ENCODE data around the gene AGTRAP. TPM values are rescaled to one million over a fixed set of nuclear protein-coding genes. Genes with fewer than 3 reads are reported as not detected.

AGTRAP gene
- total and polyA plus RNA-seq, 2 of the 8 experiments (the other 6 are each of a cell fraction or from before 2014, with no cell fraction given), result 69.7 to 192 TPM

- H4K5ac ChIP-seq (ENCODE audit: insufficient read length, low read depth, low read length), result no peak overlapping the region
- no peaks in the 10 kb centered on the region for H3K9me3 ChIP-seq (ENCODE audit: insufficient read depth in 2 of 2, low read depth in 1 of 2, low read length in 1 of 2)
- WGBS, 2 experiments (ENCODE audit: extremely low coverage in 1 of 2, insufficient coverage in 1 of 2, insufficient read length in 1 of 2, insufficient replicate concordance in 2 of 2, low coverage in 1 of 2, low lambda C conversion rate in 2 of 2, missing lambda C conversion rate in 1 of 2), result 93% methylated on average over 5 of the region's 5 CpGs; no CpG with 5 or more reads in 1 of the 2 experiments
- peaks cover 0 to 11% of the 10 kb centered on the region in 2 experiments for H4K20me1 ChIP-seq (replicated peaks in 1 of 2; ENCODE audit: control insufficient read depth in 1 of 2, insufficient read depth in 2 of 2, low read length in 2 of 2)
- H2BK120ac ChIP-seq (replicated peaks; ENCODE audit: low read depth, low read length), result no peak overlapping the region
- H3K79me1 ChIP-seq (ENCODE audit: low read depth, low read length), result peaks cover 19% of the 10 kb centered on the region
- H3K4ac ChIP-seq (replicated peaks; ENCODE audit: insufficient read length, low read depth, low read length), result no peak overlapping the region
- no peak overlapping the region for H3K14ac ChIP-seq (ENCODE audit: insufficient read length)
- no peak overlapping the region for H4K8ac ChIP-seq (ENCODE audit: extremely low read depth, insufficient read depth, low read length)
- no peak overlapping the region for H3K4me3 ChIP-seq (ENCODE audit: extremely low read depth in 1 of 4, insufficient read depth in 2 of 4, low read depth in 3 of 4, low read length in 4 of 4)
- peaks cover 2 to 34% (median 27%) of the 10 kb centered on the region in 4 experiments for H3K4me1 ChIP-seq (replicated peaks in 1 of 4; ENCODE audit: control insufficient read depth in 3 of 4, insufficient read depth in 4 of 4, low read length in 3 of 4)
- H2BK5ac ChIP-seq (ENCODE audit: low read depth, low read length), result no peak overlapping the region
- no peak overlapping the region for H2BK12ac ChIP-seq (ENCODE audit: low read depth, low read length)
- H3K27ac ChIP-seq (ENCODE audit: low read depth, low read length), result no peak overlapping the region
- no peak overlapping the region for H3K4me2 ChIP-seq (ENCODE audit: insufficient read depth in 1 of 2, low read depth in 2 of 2, low read length in 2 of 2)
- peaks cover 0 to 6% (median 0%) of the 10 kb centered on the region in 4 experiments; a peak in 1 of 8 replicates for H3K36me3 ChIP-seq (ENCODE audit: control insufficient read depth in 2 of 4, insufficient read depth in 4 of 4, low read length in 3 of 4)
- no peak for TF ChIP-seq SIRT6 (IDR thresholded peaks at IDR 0.05; ENCODE audit: low read length)
- TF ChIP-seq TAF1 (IDR thresholded peaks at IDR 0.05; ENCODE audit: low read depth, low read length), result no peak
- no peak for TF ChIP-seq MAX (IDR thresholded peaks at IDR 0.05)
- no peak for TF ChIP-seq RBBP5 (IDR thresholded peaks at IDR 0.05; ENCODE audit: borderline replicate concordance, low read depth, low read length)
- no peak for TF ChIP-seq USF2 (IDR thresholded peaks at IDR 0.05; ENCODE audit: low read length)
- no peak overlapping the region for H2BK15ac ChIP-seq (ENCODE audit: low read length)
- no peak overlapping the region for H3K18ac ChIP-seq (ENCODE audit: extremely low read depth, low read length)
- H3K27me3 ChIP-seq (replicated peaks in 1 of 4; ENCODE audit: control insufficient read depth in 3 of 4, extremely low read depth in 1 of 4, insufficient read depth in 3 of 4, low read length in 3 of 4), result no peaks in the 10 kb centered on the region; a peak in 3 of 7 replicates
- H3K56ac ChIP-seq (replicated peaks; ENCODE audit: insufficient read length, low read depth, low read length), result no peak overlapping the region
- H2AFZ ChIP-seq (ENCODE audit: low read length), result no peak overlapping the region
- peaks cover 6 to 36% of the 10 kb centered on the region in 2 experiments; a peak in 3 of 4 replicates for H3K79me2 ChIP-seq (ENCODE audit: control insufficient read depth in 1 of 2, insufficient read depth in 2 of 2, low read length in 2 of 2)
- H3K9ac ChIP-seq (replicated peaks in 1 of 4; ENCODE audit: extremely low read depth in 1 of 4, low read depth in 3 of 4, low read length in 3 of 4), result no peak overlapping the region
- H3K23me2 ChIP-seq (ENCODE audit: low read depth, low read length), result peaks cover 6% of the 10 kb centered on the region
- ChIA-PET CTCF (ENCODE audit: partially characterized antibody) (interaction anchor here (0.9 to 7.3 kb wide), 6 partner anchors 10 to 40 kb away, joined by 3 to 129 read pairs (median 6); no protein-coding TSS in a partner anchor), POLR2A (ENCODE audit: partially characterized antibody) (interaction anchor here (0.9 to 32.0 kb wide), 6 partner anchors 12 to 212 kb away, joined by 3 to 1025 read pairs (median 4); partner anchors contain the start of genes FBXO6 and MAD2L2)
- H3K23ac ChIP-seq (ENCODE audit: insufficient read length), result no peak overlapping the region
- peak overlapping the region; percentile 0; the same call in 1 of the 2 replicates for H2AK5ac ChIP-seq (ENCODE audit: low read depth, low read length)
- H2BK20ac ChIP-seq (ENCODE audit: low read length), result no peak overlapping the region
- DNase-seq (ENCODE audit: low read depth in 1 of 2, low spot score in 2 of 2), result no peak
- no peak for FAIRE-seq
- no peak overlapping the region for H4K91ac ChIP-seq (replicated peaks; ENCODE audit: insufficient read length, low read length)
These were observed 38.1 kb upstream of the AGTRAP start for GRCh38 chr1:11697893-11698210.

All from H1 (cell line).